ENCODE results near the gene ACBD5. TPM values are rescaled to one million over a fixed set of nuclear protein-coding genes. Genes with fewer than 3 reads are reported as not detected.

ACBD5 gene
- total RNA-seq, 1 experiment from 2014 or later, result 18.4 TPM

DNA sequence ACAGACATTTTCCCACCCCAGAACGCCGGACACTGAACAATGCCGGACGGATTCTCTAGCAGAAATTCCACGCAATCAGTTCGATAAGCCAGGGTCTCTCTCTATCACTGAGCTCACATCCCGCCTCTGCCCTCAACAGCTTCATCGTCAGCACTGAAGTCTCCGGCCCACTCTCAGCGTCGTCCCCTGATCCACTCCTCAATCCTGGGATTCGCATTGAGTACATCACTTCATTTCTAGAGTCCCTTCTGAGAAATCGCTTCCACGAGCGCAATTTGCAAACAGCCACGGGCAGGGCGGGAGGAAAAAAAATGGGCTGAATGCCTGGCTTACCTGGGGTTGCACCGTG, 86.8 kb downstream of the ACBD5 start:
- ATAC-seq, result peak; percentile 6; the same call in 1 of the 2 replicates
- ChIA-PET POLR2A (no interaction called here), CTCF (interaction anchor here (0.6 kb wide), 1 partner anchor 99 kb away, joined by 5 read pairs; no protein-coding TSS in a partner anchor)
- H3K36me3 ChIP-seq (ENCODE audit: control insufficient read depth, insufficient read depth, low read length), result peaks cover 13% of the 10 kb centered on the region
- in situ Hi-C loops (cut with HindIII; ENCODE audit: low pct_unique_long_range_greater_than_20kb, low sequenced_read_pairs) (no loop called here), intact Hi-C loops (cut with micrococcal nuclease; ENCODE audit: unreplicated experiment) (no loop called here)
- no peak for DNase-seq (ENCODE audit: low read depth, low spot score)
- no peaks in the 10 kb centered on the region for H3K27me3 ChIP-seq (ENCODE audit: control insufficient read depth, insufficient read depth, low read length)
- no peaks in the 10 kb centered on the region for H3K9me3 ChIP-seq (ENCODE audit: control insufficient read depth, insufficient read depth, low read depth, low read length)
- H3K27ac ChIP-seq (ENCODE audit: low read length), result peak overlapping the region; percentile 96
- TF ChIP-seq SIN3A (IDR thresholded peaks at IDR 0.05; ENCODE audit: borderline replicate concordance, insufficient read depth, low read depth, low read length) (no peak), TCF7L2 (IDR thresholded peaks at IDR 0.05; ENCODE audit: low read depth, low read length) (no peak), POLR2AphosphoS5 (IDR thresholded peaks at IDR 0.05; ENCODE audit: low read depth, low read length) (no peak)
- TF ChIP-seq, protein P1, sequence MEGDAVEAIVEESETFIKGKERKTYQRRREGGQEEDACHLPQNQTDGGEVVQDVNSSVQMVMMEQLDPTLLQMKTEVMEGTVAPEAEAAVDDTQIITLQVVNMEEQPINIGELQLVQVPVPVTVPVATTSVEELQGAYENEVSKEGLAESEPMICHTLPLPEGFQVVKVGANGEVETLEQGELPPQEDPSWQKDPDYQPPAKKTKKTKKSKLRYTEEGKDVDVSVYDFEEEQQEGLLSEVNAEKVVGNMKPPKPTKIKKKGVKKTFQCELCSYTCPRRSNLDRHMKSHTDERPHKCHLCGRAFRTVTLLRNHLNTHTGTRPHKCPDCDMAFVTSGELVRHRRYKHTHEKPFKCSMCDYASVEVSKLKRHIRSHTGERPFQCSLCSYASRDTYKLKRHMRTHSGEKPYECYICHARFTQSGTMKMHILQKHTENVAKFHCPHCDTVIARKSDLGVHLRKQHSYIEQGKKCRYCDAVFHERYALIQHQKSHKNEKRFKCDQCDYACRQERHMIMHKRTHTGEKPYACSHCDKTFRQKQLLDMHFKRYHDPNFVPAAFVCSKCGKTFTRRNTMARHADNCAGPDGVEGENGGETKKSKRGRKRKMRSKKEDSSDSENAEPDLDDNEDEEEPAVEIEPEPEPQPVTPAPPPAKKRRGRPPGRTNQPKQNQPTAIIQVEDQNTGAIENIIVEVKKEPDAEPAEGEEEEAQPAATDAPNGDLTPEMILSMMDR (IDR thresholded peaks at IDR 0.05), result no peak
- TF ChIP-seq, protein P2, sequence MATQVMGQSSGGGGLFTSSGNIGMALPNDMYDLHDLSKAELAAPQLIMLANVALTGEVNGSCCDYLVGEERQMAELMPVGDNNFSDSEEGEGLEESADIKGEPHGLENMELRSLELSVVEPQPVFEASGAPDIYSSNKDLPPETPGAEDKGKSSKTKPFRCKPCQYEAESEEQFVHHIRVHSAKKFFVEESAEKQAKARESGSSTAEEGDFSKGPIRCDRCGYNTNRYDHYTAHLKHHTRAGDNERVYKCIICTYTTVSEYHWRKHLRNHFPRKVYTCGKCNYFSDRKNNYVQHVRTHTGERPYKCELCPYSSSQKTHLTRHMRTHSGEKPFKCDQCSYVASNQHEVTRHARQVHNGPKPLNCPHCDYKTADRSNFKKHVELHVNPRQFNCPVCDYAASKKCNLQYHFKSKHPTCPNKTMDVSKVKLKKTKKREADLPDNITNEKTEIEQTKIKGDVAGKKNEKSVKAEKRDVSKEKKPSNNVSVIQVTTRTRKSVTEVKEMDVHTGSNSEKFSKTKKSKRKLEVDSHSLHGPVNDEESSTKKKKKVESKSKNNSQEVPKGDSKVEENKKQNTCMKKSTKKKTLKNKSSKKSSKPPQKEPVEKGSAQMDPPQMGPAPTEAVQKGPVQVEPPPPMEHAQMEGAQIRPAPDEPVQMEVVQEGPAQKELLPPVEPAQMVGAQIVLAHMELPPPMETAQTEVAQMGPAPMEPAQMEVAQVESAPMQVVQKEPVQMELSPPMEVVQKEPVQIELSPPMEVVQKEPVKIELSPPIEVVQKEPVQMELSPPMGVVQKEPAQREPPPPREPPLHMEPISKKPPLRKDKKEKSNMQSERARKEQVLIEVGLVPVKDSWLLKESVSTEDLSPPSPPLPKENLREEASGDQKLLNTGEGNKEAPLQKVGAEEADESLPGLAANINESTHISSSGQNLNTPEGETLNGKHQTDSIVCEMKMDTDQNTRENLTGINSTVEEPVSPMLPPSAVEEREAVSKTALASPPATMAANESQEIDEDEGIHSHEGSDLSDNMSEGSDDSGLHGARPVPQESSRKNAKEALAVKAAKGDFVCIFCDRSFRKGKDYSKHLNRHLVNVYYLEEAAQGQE (IDR thresholded peaks at IDR 0.05; ENCODE audit: insufficient read depth in 1 of 2, low read depth in 2 of 2, low read length in 1 of 2), result no peak
- peaks cover 11% of the 10 kb centered on the region for H3K4me1 ChIP-seq (ENCODE audit: control insufficient read depth, insufficient read depth, low read length)
- peak overlapping the region; percentile 94 to 95 for H3K4me3 ChIP-seq (ENCODE audit: low read depth in 2 of 2, low read length in 2 of 2)
- BruUV-seq (replicated peaks), result TSS peak; percentile 88

DNA sequence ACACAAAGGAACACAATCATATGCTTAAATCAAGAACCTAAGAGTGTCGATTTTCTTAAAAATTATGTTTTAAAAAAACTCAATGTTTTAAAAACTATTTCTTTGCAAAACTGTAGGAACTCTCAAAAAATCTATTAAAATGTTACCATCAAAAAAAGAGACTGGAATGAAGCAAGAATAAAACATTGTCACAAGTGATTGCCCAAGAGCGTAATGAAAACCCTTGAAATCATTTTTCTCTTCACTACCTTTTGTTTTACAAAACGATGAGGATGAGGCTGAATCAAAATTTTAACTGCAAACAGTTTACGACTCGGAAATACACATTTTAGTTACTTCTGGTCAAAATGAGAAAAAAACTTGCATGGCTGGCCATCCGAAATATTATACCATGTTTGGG, 87.3 kb downstream of the ACBD5 start:
- Histone ChIP-seq H3K4me3 (ENCODE audit: low read depth in 2 of 2, low read length in 2 of 2) (peak overlapping the region; percentile 94 to 95), H3K9me3 (ENCODE audit: control insufficient read depth, insufficient read depth, low read depth, low read length) (no peaks in the 10 kb centered on the region), H3K4me1 (ENCODE audit: control insufficient read depth, insufficient read depth, low read length) (peaks cover 11% of the 10 kb centered on the region), H3K27ac (ENCODE audit: low read length) (peak overlapping the region; percentile 96), H3K36me3 (ENCODE audit: control insufficient read depth, insufficient read depth, low read length) (peaks cover 14% of the 10 kb centered on the region), H3K27me3 (ENCODE audit: control insufficient read depth, insufficient read depth, low read length) (no peaks in the 10 kb centered on the region)
- in situ Hi-C loops (cut with HindIII; ENCODE audit: low pct_unique_long_range_greater_than_20kb, low sequenced_read_pairs), result no loop called here
- DNase-seq (ENCODE audit: low read depth, low spot score) (no peak), ATAC-seq (no peak)
- POLR2A ChIA-PET, result no interaction called here
- BruUV-seq (replicated peaks), result no TSS peak
- CTCF ChIA-PET, result no interaction called here
- TF ChIP-seq, protein P2 (IDR thresholded peaks at IDR 0.05; ENCODE audit: insufficient read depth in 1 of 2, low read depth in 2 of 2, low read length in 1 of 2), result no peak
- TF ChIP-seq POLR2AphosphoS5 (IDR thresholded peaks at IDR 0.05; ENCODE audit: low read depth, low read length) (no peak), SIN3A (IDR thresholded peaks at IDR 0.05; ENCODE audit: borderline replicate concordance, insufficient read depth, low read depth, low read length) (no peak), TCF7L2 (IDR thresholded peaks at IDR 0.05; ENCODE audit: low read depth, low read length) (no peak)
- TF ChIP-seq, protein P1 (IDR thresholded peaks at IDR 0.05), result no peak
- intact Hi-C loops (cut with micrococcal nuclease; ENCODE audit: unreplicated experiment), result no loop called here
